Upper lobe of left lung (tissue), 6 donors: Measurements from ENCODE around the gene NEDD8. TPM values are rescaled to one million over a fixed set of nuclear protein-coding genes. Genes with fewer than 3 reads are reported as not detected.

Experiments
- ATAC-seq, 2 donors: fragments of 200-7000 bp; cut with Tn5 transposase; one replicate each; pipeline ENCODE4 v1.9.1; 2022; ENCODE audit warnings: mild to moderate bottlenecking in 2 of 2, moderate library complexity in 2 of 2; ENCODE audit not compliant: low FRiP score in 2 of 2
- DNase-seq, 2 donors: peaks; one replicate each; pipeline ENCODE4 v3.0.0-alpha.2; 2019 to 2020
- H3K27ac ChIP-seq, 4 donors: fragments of 200-600 bp; sonication (generic); one replicate each; pipeline ENCODE4 v1.5.1; 2016 to 2019
- H3K27me3 ChIP-seq, 4 donors: fragments of 200-600 bp; sonication (generic); one replicate each; pipeline ENCODE4 v1.5.1; 2017 to 2019
- H3K36me3 ChIP-seq, 4 donors: fragments of 200-600 bp; sonication (generic); one replicate each; pipeline ENCODE4 v1.5.1; 2016 to 2019
- H3K4me1 ChIP-seq, 4 donors: fragments of 200-600 bp; sonication (generic); one replicate each; pipeline ENCODE4 v1.5.1; 2018 to 2019
- H3K4me3 ChIP-seq, 4 donors: fragments of 200-600 bp; sonication (generic); one replicate each; pipeline ENCODE4 v1.5.1; 2017 to 2019; ENCODE audit warnings: mild to moderate bottlenecking in 2 of 4, moderate library complexity in 1 of 4
- H3K9me3 ChIP-seq, 4 donors: fragments of 200-600 bp; sonication (generic); one replicate each; pipeline ENCODE4 v1.5.1; 2018 to 2019
- CTCF ChIP-seq, 6 experiments: fragments of 450-650 bp in 4 of 6; fragments of 200-600 bp in 2 of 6; sonication (generic) in 2 of 6; IDR thresholded peaks; one replicate each; pipeline ENCODE4 v1.5.1; 2016 to 2019; ENCODE audit warnings: antibody characterized with exemption in 6 of 6
- EP300 ChIP-seq, 4 donors: sonication (generic); formaldehyde crosslinking; IDR thresholded peaks; one replicate each; pipeline ENCODE4 v1.5.1; 2017; ENCODE audit warnings: antibody characterized with exemption in 4 of 4, control low read depth in 2 of 4
- POLR2A ChIP-seq, 4 donors: fragments of 450-650 bp; IDR thresholded peaks; one replicate each; pipeline ENCODE4 v1.5.1; 2016 to 2017; ENCODE audit warnings: antibody characterized with exemption in 4 of 4, mild to moderate bottlenecking in 2 of 4
- POLR2AphosphoS5 ChIP-seq, 2 donors: sonication (generic); formaldehyde crosslinking; IDR thresholded peaks; one replicate each; pipeline ENCODE4 v1.5.1; 2017; ENCODE audit warnings: antibody characterized with exemption in 2 of 2
- WGBS, 2 donors: methylation state at CpG; one replicate each; pipeline ENCODE4 v1.1.5; 2017 to 2018; 5-methylcytosine and 5-hydroxymethylcytosine counted together
- total RNA-seq, 6 donors: library from RNA; depleted of rRNA in 4 of 6; stranded (reverse); fragments of >200 nt in 4 of 6; gene quantifications; one replicate each; pipeline versions ENCODE4 v1.1.0 to v1.2.1, GENCODE V29; 2016 to 2021
- donor health status: DM: no; HTN: no; CAD: no; lungs with moderate emphysema.
- donor health status: DM: no; HTN: yes; CAD: no; lungs with severe emphysema.

The NEDD8 gene
- total RNA-seq, 6 donors from 2014 or later, result 39.8 to 144 (median 121) TPM

GRCh38 chr14:24236689-24237462 is 4.7 kb upstream of the NEDD8 start:
- peaks cover 16 to 64% (median 56%) of the 10 kb centered on the region in 4 donors for H3K36me3 ChIP-seq
- no peak for ATAC-seq
- TF ChIP-seq CTCF (IDR thresholded peaks at IDR 0.05), result no peak
- TF ChIP-seq EP300 (IDR thresholded peaks at IDR 0.05), result no peak
- TF ChIP-seq POLR2AphosphoS5 (IDR thresholded peaks at IDR 0.05), result no peak
- TF ChIP-seq POLR2A (IDR thresholded peaks at IDR 0.05), result no peak
- DNase-seq, result no peak
- peak overlapping the region in 1 of 4 donors; percentile 30 for H3K27ac ChIP-seq
- WGBS, 2 donors, result 95 to 98% methylated on average over 6 of the region's 6 CpGs
- H3K27me3 ChIP-seq, result no peaks in the 10 kb centered on the region
- H3K9me3 ChIP-seq, result no peaks in the 10 kb centered on the region
- H3K4me1 ChIP-seq, result peaks cover 44 to 60% (median 48%) of the 10 kb centered on the region in 4 donors
- H3K4me3 ChIP-seq, result no peak overlapping the region

- no peaks in the 10 kb centered on the region for H3K27me3 ChIP-seq
- H3K4me1 ChIP-seq, result peaks cover 44 to 60% (median 46%) of the 10 kb centered on the region in 4 donors
- 90 to 92% methylated on average over 5 of the region's 5 CpGs for WGBS, 2 donors
- H3K9me3 ChIP-seq, result no peaks in the 10 kb centered on the region
- DNase-seq, result no peak
- H3K36me3 ChIP-seq, result peaks cover 16 to 62% (median 54%) of the 10 kb centered on the region in 4 donors
- H3K27ac ChIP-seq, result no peak overlapping the region
- TF ChIP-seq POLR2A (IDR thresholded peaks at IDR 0.05), result no peak
- TF ChIP-seq CTCF (IDR thresholded peaks at IDR 0.05), result no peak
- no peak for TF ChIP-seq EP300 (IDR thresholded peaks at IDR 0.05)
- no peak for TF ChIP-seq POLR2AphosphoS5 (IDR thresholded peaks at IDR 0.05)
- no peak for ATAC-seq
- H3K4me3 ChIP-seq, result no peak overlapping the region
These were observed 3.9 kb upstream of the NEDD8 start for GRCh38 chr14:24235804-24236688.

- WGBS, 2 donors, result 90 to 92% methylated on average over 3 of the region's 3 CpGs
- peaks cover 16 to 45% (median 38%) of the 10 kb centered on the region in 4 donors for H3K36me3 ChIP-seq
These were observed 2.2 kb upstream of the NEDD8 start for GRCh38 chr14:24234095-24235005.

More at GRCh38 chr14:24234095-24235005, 2.2 kb upstream of the NEDD8 start:
- Histone ChIP-seq H3K4me1 (peaks cover 31 to 55% (median 34%) of the 10 kb centered on the region in 4 donors), H3K9me3 (no peaks in the 10 kb centered on the region), H3K27me3 (no peaks in the 10 kb centered on the region), H3K27ac (peak overlapping the region in 2 of 4 donors; percentile 88 to 91), H3K4me3 (no peak overlapping the region)
- DNase-seq (no peak), ATAC-seq (no peak)
- TF ChIP-seq POLR2A (IDR thresholded peaks at IDR 0.05) (no peak), CTCF (IDR thresholded peaks at IDR 0.05) (no peak), EP300 (IDR thresholded peaks at IDR 0.05) (no peak), POLR2AphosphoS5 (IDR thresholded peaks at IDR 0.05) (no peak)
